ENCODE results near the gene ZNF550. TPM values are rescaled to one million over a fixed set of nuclear protein-coding genes. Genes with fewer than 3 reads are reported as not detected.

ZNF550 gene
- total RNA-seq (2012; rRNA removed) = 4.6 and 6.1 TPM in 2 replicates

- H3K9me3 ChIP-seq (replicated peaks; ENCODE audit: low read length) = peaks cover 6% of the 10 kb centered on the region
- H3K9ac ChIP-seq (ENCODE audit: low read depth, low read length) = peak within 1 kb of the TSS; percentile 85
- peak within 1 kb of the TSS; percentile 91 for H3K4me2 ChIP-seq (ENCODE audit: low read length)
- peaks cover 19% of the 10 kb centered on the region for H3K36me3 ChIP-seq (ENCODE audit: insufficient read depth, low read length)
- peaks cover 17% of the 10 kb centered on the region for H3K4me1 ChIP-seq (ENCODE audit: control insufficient read depth, insufficient read depth, low read length)
- H3K27me3 ChIP-seq (ENCODE audit: control insufficient read depth, insufficient read depth, low read length) = no peaks in the 10 kb centered on the region
- H3K4me3 ChIP-seq (ENCODE audit: low read length) = peak within 1 kb of the TSS; percentile 90
Measured at GRCh38 chr19:57559404-57560025, at the start of gene ZNF550. ZNF550 (minus strand) TSS chr19:57559863; CDS start chr19:57559682, 181 bp downstream.

- Histone ChIP-seq H3K36me3 (ENCODE audit: insufficient read depth, low read length) (peaks cover 37% of the 10 kb centered on the region), H3K9ac (ENCODE audit: low read depth, low read length) (no peak overlapping the region), H3K27me3 (ENCODE audit: control insufficient read depth, insufficient read depth, low read length) (no peaks in the 10 kb centered on the region), H3K9me3 (replicated peaks; ENCODE audit: low read length) (no peaks in the 10 kb centered on the region), H3K4me3 (ENCODE audit: low read length) (no peak overlapping the region), H3K4me1 (ENCODE audit: control insufficient read depth, insufficient read depth, low read length) (no peaks in the 10 kb centered on the region), H3K4me2 (ENCODE audit: low read length) (no peak overlapping the region)
Measured at GRCh38 chr19:57606931-57607330, 47.3 kb upstream of the ZNF550 start.

GRCh38 chr19:57599761-57600383, 40.2 kb upstream of the ZNF550 start, which contains the start of gene ZNF530:
ZNF530 (plus strand) TSS chr19:57599885; CDS start chr19:57604346, 4,461 bp downstream.
- H3K4me1 ChIP-seq (ENCODE audit: control insufficient read depth, insufficient read depth, low read length) = peaks cover 8% of the 10 kb centered on the region
- H3K4me3 ChIP-seq (ENCODE audit: low read length) = peak within 1 kb of the TSS; percentile 94
- peaks cover 11% of the 10 kb centered on the region for H3K36me3 ChIP-seq (ENCODE audit: insufficient read depth, low read length)
- peak within 1 kb of the TSS; percentile 84 for H3K9ac ChIP-seq (ENCODE audit: low read depth, low read length)
- peak within 1 kb of the TSS; percentile 97 for H3K4me2 ChIP-seq (ENCODE audit: low read length)
- H3K9me3 ChIP-seq (replicated peaks; ENCODE audit: low read length) = no peaks in the 10 kb centered on the region
- no peaks in the 10 kb centered on the region for H3K27me3 ChIP-seq (ENCODE audit: control insufficient read depth, insufficient read depth, low read length)

GRCh38 chr19:57599377-57599760, 39.7 kb upstream of the ZNF550 start:
- no peaks in the 10 kb centered on the region for H3K9me3 ChIP-seq (replicated peaks; ENCODE audit: low read length)
- no peaks in the 10 kb centered on the region for H3K27me3 ChIP-seq (ENCODE audit: control insufficient read depth, insufficient read depth, low read length)
- H3K4me3 ChIP-seq (ENCODE audit: low read length) = peak overlapping the region; percentile 94
- peaks cover 8% of the 10 kb centered on the region for H3K4me1 ChIP-seq (ENCODE audit: control insufficient read depth, insufficient read depth, low read length)
- peaks cover 10% of the 10 kb centered on the region for H3K36me3 ChIP-seq (ENCODE audit: insufficient read depth, low read length)
- H3K9ac ChIP-seq (ENCODE audit: low read depth, low read length) = no peak overlapping the region
- H3K4me2 ChIP-seq (ENCODE audit: low read length) = peak overlapping the region; percentile 97

- H3K36me3 ChIP-seq (ENCODE audit: insufficient read depth, low read length) = peaks cover 42% of the 10 kb centered on the region
- no peak overlapping the region for H3K4me3 ChIP-seq (ENCODE audit: low read length)
- peaks cover 25% of the 10 kb centered on the region for H3K9me3 ChIP-seq (replicated peaks; ENCODE audit: low read length)
- H3K4me2 ChIP-seq (ENCODE audit: low read length) = no peak overlapping the region
- H3K9ac ChIP-seq (ENCODE audit: low read depth, low read length) = no peak overlapping the region
- H3K27me3 ChIP-seq (ENCODE audit: control insufficient read depth, insufficient read depth, low read length) = no peaks in the 10 kb centered on the region
- H3K4me1 ChIP-seq (ENCODE audit: control insufficient read depth, insufficient read depth, low read length) = peaks cover 17% of the 10 kb centered on the region
Measured at GRCh38 chr19:57587529-57587928, 27.9 kb upstream of the ZNF550 start.

- Histone ChIP-seq H3K4me1 (ENCODE audit: control insufficient read depth, insufficient read depth, low read length) (peaks cover 17% of the 10 kb centered on the region), H3K4me2 (ENCODE audit: low read length) (peak within 1 kb of the TSS; percentile 87), H3K9me3 (replicated peaks; ENCODE audit: low read length) (peaks cover 4% of the 10 kb centered on the region), H3K36me3 (ENCODE audit: insufficient read depth, low read length) (peaks cover 11% of the 10 kb centered on the region), H3K27me3 (ENCODE audit: control insufficient read depth, insufficient read depth, low read length) (no peaks in the 10 kb centered on the region), H3K4me3 (ENCODE audit: low read length) (peak within 1 kb of the TSS; percentile 75), H3K9ac (ENCODE audit: low read depth, low read length) (peak within 1 kb of the TSS; percentile 76)
Measured at GRCh38 chr19:57583521-57584416, 24.1 kb upstream of the ZNF550 start, which contains the start of gene ZIK1. ZIK1 (plus strand) TSS chr19:57584145; CDS start chr19:57584357, 212 bp downstream.

GRCh38 chr19:57583104-57583520, 23.4 kb upstream of the ZNF550 start:
- Histone ChIP-seq H3K27me3 (ENCODE audit: control insufficient read depth, insufficient read depth, low read length) (no peaks in the 10 kb centered on the region), H3K36me3 (ENCODE audit: insufficient read depth, low read length) (peaks cover 6% of the 10 kb centered on the region), H3K4me1 (ENCODE audit: control insufficient read depth, insufficient read depth, low read length) (peaks cover 17% of the 10 kb centered on the region), H3K9ac (ENCODE audit: low read depth, low read length) (no peak overlapping the region), H3K4me3 (ENCODE audit: low read length) (peak overlapping the region; percentile 75), H3K9me3 (replicated peaks; ENCODE audit: low read length) (peaks cover 4% of the 10 kb centered on the region), H3K4me2 (ENCODE audit: low read length) (peak overlapping the region; percentile 87)

GRCh38 chr19:57578487-57579205, 19.0 kb upstream of the ZNF550 start, which contains the start of gene ZNF416:
ZNF416 (minus strand) TSS chr19:57578911; CDS start chr19:57578704, 207 bp downstream.
- H3K4me3 ChIP-seq (ENCODE audit: low read length) = peak within 1 kb of the TSS; percentile 90
- H3K4me2 ChIP-seq (ENCODE audit: low read length) = peak within 1 kb of the TSS; percentile 76
- peaks cover 13% of the 10 kb centered on the region for H3K4me1 ChIP-seq (ENCODE audit: control insufficient read depth, insufficient read depth, low read length)
- no peaks in the 10 kb centered on the region for H3K27me3 ChIP-seq (ENCODE audit: control insufficient read depth, insufficient read depth, low read length)
- peak within 1 kb of the TSS; percentile 88 for H3K9ac ChIP-seq (ENCODE audit: low read depth, low read length)
- peaks cover 41% of the 10 kb centered on the region for H3K36me3 ChIP-seq (ENCODE audit: insufficient read depth, low read length)
- peaks cover 43% of the 10 kb centered on the region for H3K9me3 ChIP-seq (replicated peaks; ENCODE audit: low read length)

GRCh38 chr19:57576661-57577060, 17.0 kb upstream of the ZNF550 start:
- Histone ChIP-seq H3K27me3 (ENCODE audit: control insufficient read depth, insufficient read depth, low read length) (no peaks in the 10 kb centered on the region), H3K4me2 (ENCODE audit: low read length) (no peak overlapping the region), H3K9me3 (replicated peaks; ENCODE audit: low read length) (peaks cover 59% of the 10 kb centered on the region), H3K36me3 (ENCODE audit: insufficient read depth, low read length) (peaks cover 61% of the 10 kb centered on the region), H3K9ac (ENCODE audit: low read depth, low read length) (no peak overlapping the region), H3K4me3 (ENCODE audit: low read length) (no peak overlapping the region), H3K4me1 (ENCODE audit: control insufficient read depth, insufficient read depth, low read length) (peaks cover 7% of the 10 kb centered on the region)

GRCh38 chr19:57572415-57572947, 12.8 kb upstream of the ZNF550 start:
- peaks cover 64% of the 10 kb centered on the region for H3K36me3 ChIP-seq (ENCODE audit: insufficient read depth, low read length)
- peaks cover 73% of the 10 kb centered on the region for H3K9me3 ChIP-seq (replicated peaks; ENCODE audit: low read length)
- H3K4me3 ChIP-seq (ENCODE audit: low read length) = no peak overlapping the region

More at GRCh38 chr19:57572415-57572947, 12.8 kb upstream of the ZNF550 start:
- Histone ChIP-seq H3K27me3 (ENCODE audit: control insufficient read depth, insufficient read depth, low read length) (no peaks in the 10 kb centered on the region), H3K9ac (ENCODE audit: low read depth, low read length) (no peak overlapping the region), H3K4me2 (ENCODE audit: low read length) (no peak overlapping the region), H3K4me1 (ENCODE audit: control insufficient read depth, insufficient read depth, low read length) (peaks cover 2% of the 10 kb centered on the region)
